ENCODE data around the gene ATR.
"Not testable (repeated sequence)": the region's sequence is repeated elsewhere in the genome, so short reads cannot be mapped to it uniquely, and the experiment has no call there.

Gene ATR

GRCh38 chr3:142553741-142554140, 24.8 kb downstream of the ATR start:
- H3K4me3 ChIP-seq (ENCODE audit: low read depth, low read length) = no peak overlapping the region
- TF ChIP-seq CTCF (IDR thresholded peaks at IDR 0.05; ENCODE audit: insufficient read depth, low read depth, low read length, missing control alignments) = no peak
- DNase-seq (ENCODE audit: low read depth) = no peak

GRCh38 chr3:142552579-142552978, 26.0 kb downstream of the ATR start:
- not testable (repeated sequence) for DNase-seq (ENCODE audit: low read depth); H3K4me3 ChIP-seq (ENCODE audit: low read depth, low read length)

GRCh38 chr3:142549986-142550385, 28.5 kb downstream of the ATR start:
- no peak for DNase-seq (ENCODE audit: low read depth)
- H3K4me3 ChIP-seq (ENCODE audit: low read depth, low read length) = no peak overlapping the region
- no peak for TF ChIP-seq CTCF (IDR thresholded peaks at IDR 0.05; ENCODE audit: insufficient read depth, low read depth, low read length, missing control alignments)

- H3K4me3 ChIP-seq (ENCODE audit: low read depth, low read length) = no peak overlapping the region
- DNase-seq (ENCODE audit: low read depth) = no peak
- TF ChIP-seq CTCF (IDR thresholded peaks at IDR 0.05; ENCODE audit: insufficient read depth, low read depth, low read length, missing control alignments) = no peak
Observed at GRCh38 chr3:142543307-142543706, 35.2 kb downstream of the ATR start.

- no peak for TF ChIP-seq CTCF (IDR thresholded peaks at IDR 0.05; ENCODE audit: insufficient read depth, low read depth, low read length, missing control alignments)
- H3K4me3 ChIP-seq (ENCODE audit: low read depth, low read length) = no peak overlapping the region
- DNase-seq (ENCODE audit: low read depth) = no peak
Observed at GRCh38 chr3:142542054-142542453, 36.5 kb downstream of the ATR start.

- no peak overlapping the region for H3K4me3 ChIP-seq (ENCODE audit: low read depth, low read length)
- no peak for DNase-seq (ENCODE audit: low read depth)
- TF ChIP-seq CTCF (IDR thresholded peaks at IDR 0.05; ENCODE audit: insufficient read depth, low read depth, low read length, missing control alignments) = no peak
Observed at GRCh38 chr3:142536519-142536918, 42.0 kb downstream of the ATR start.

GRCh38 chr3:142534543-142534942, 44.0 kb downstream of the ATR start:
- H3K4me3 ChIP-seq (ENCODE audit: low read depth, low read length) = no peak overlapping the region
- DNase-seq (ENCODE audit: low read depth) = no peak
- TF ChIP-seq CTCF (IDR thresholded peaks at IDR 0.05; ENCODE audit: insufficient read depth, low read depth, low read length, missing control alignments) = no peak

- TF ChIP-seq CTCF (IDR thresholded peaks at IDR 0.05; ENCODE audit: insufficient read depth, low read depth, low read length, missing control alignments) = no peak
- no peak for DNase-seq (ENCODE audit: low read depth)
- H3K4me3 ChIP-seq (ENCODE audit: low read depth, low read length) = no peak overlapping the region
Observed at GRCh38 chr3:142530296-142530695, 48.2 kb downstream of the ATR start.
